H1 (cell line): ENCODE results near the gene TOP3B. TPM values are rescaled to one million over a fixed set of nuclear protein-coding genes. Genes with fewer than 3 reads are reported as not detected.

Experiments used
- CTCF ChIA-PET: fragments of 300-600 bp; sonication (Branson Sonifier 250); formaldehyde crosslinking; loops from one replicate; lab custom pipeline; 2021; ENCODE audit not compliant: partially characterized antibody; lab: Charles Lee
- POLR2A ChIA-PET: fragments of 300-600 bp; sonication (Branson Sonifier 250); formaldehyde crosslinking; loops from one replicate; lab custom pipeline; 2021; ENCODE audit warnings: inconsistent platforms; ENCODE audit not compliant: partially characterized antibody; lab: Charles Lee
- DNase-seq, 2 experiments: peaks; one replicate each; pipeline versions ENCODE4 v3.0.0 to v3.0.0-alpha.2; 2010 to 2022; ENCODE audit warnings: low spot score in 2 of 2, low read depth in 1 of 2, mixed read lengths in 1 of 2
- FAIRE-seq: peaks from 2 replicates; lab custom pipeline; 2011; peaks lifted over from hg19 to GRCh38; lab: Jason Lieb, UNC
- H2AFZ ChIP-seq: 2 replicates; pipeline ENCODE4 v1.8.1; 2012; ENCODE audit warnings: low read length, inconsistent platforms
- H2AK5ac ChIP-seq: 2 replicates; pipeline ENCODE4 v1.6.1; 2013; ENCODE audit warnings: low read depth, low read length
- H2BK120ac ChIP-seq: replicated peaks from 2 replicates; pipeline ENCODE3; 2013; ENCODE audit warnings: low read depth, low read length, inconsistent platforms
- H2BK12ac ChIP-seq: 2 replicates; pipeline ENCODE4 v1.6.1; 2013; ENCODE audit warnings: low read depth, low read length
- H2BK15ac ChIP-seq: 2 replicates; pipeline ENCODE4 v1.6.1; 2013; ENCODE audit warnings: low read length
- H2BK20ac ChIP-seq: 2 replicates; pipeline ENCODE4 v1.6.1; 2013; ENCODE audit warnings: low read length
- H2BK5ac ChIP-seq: 2 replicates; pipeline ENCODE4 v1.6.1; 2013; ENCODE audit warnings: low read depth, low read length
- H3K14ac ChIP-seq: 2 replicates; pipeline ENCODE4 v1.6.1; 2013; ENCODE audit warnings: inconsistent platforms; ENCODE audit not compliant: insufficient read length
- H3K18ac ChIP-seq: 2 replicates; pipeline ENCODE4 v1.6.1; 2013; ENCODE audit warnings: low read length; ENCODE audit errors: extremely low read depth
- H3K23ac ChIP-seq: 2 replicates; pipeline ENCODE4 v1.6.1; 2013; ENCODE audit warnings: inconsistent platforms; ENCODE audit not compliant: insufficient read length
- H3K23me2 ChIP-seq: 2 replicates; pipeline ENCODE4 v1.6.1; 2013; ENCODE audit warnings: low read depth, low read length
- H3K27ac ChIP-seq: 2 replicates; pipeline ENCODE4 v1.6.1; 2011; ENCODE audit warnings: low read depth, low read length, inconsistent platforms
- H3K27me3 ChIP-seq, 4 experiments: replicated peaks in 1 of 4; 1 replicate in 1 of 4; 2 replicates in 3 of 4; pipeline versions ENCODE4 v1.6.1 to v1.8.1; 2011 to 2013; ENCODE audit warnings: low read length in 3 of 4, mild to moderate bottlenecking in 3 of 4, inconsistent platforms in 2 of 4, mixed read lengths in 2 of 4, moderate library complexity in 1 of 4; ENCODE audit not compliant: control insufficient read depth in 3 of 4, insufficient read depth in 3 of 4; ENCODE audit errors: extremely low read depth in 1 of 4
- H3K36me3 ChIP-seq, 4 experiments: 2 replicates each; pipeline versions ENCODE4 v1.6.1 to v1.8.1; 2011 to 2013; ENCODE audit warnings: mild to moderate bottlenecking in 4 of 4, low read length in 3 of 4, moderate library complexity in 2 of 4, control low read depth in 1 of 4, inconsistent platforms in 1 of 4; ENCODE audit not compliant: insufficient read depth in 4 of 4, control insufficient read depth in 2 of 4
- H3K4ac ChIP-seq: replicated peaks from 2 replicates; pipeline ENCODE3; 2013; ENCODE audit warnings: low read length, low read depth, mixed read lengths, inconsistent platforms; ENCODE audit not compliant: insufficient read length
- H3K4me1 ChIP-seq, 4 experiments: replicated peaks in 1 of 4; 1 replicate in 1 of 4; 2 replicates in 3 of 4; pipeline versions ENCODE4 v1.6.1 to v1.8.1; 2011 to 2013; ENCODE audit warnings: low read length in 3 of 4, inconsistent platforms in 2 of 4, mixed read lengths in 1 of 4; ENCODE audit not compliant: insufficient read depth in 4 of 4, control insufficient read depth in 3 of 4
- H3K4me2 ChIP-seq, 2 experiments: 2 replicates each; pipeline versions ENCODE4 v1.6.1 to v1.8.1; 2011 to 2013; ENCODE audit warnings: low read depth in 2 of 2, low read length in 2 of 2, control low read depth in 1 of 2, inconsistent platforms in 1 of 2, mild to moderate bottlenecking in 1 of 2; ENCODE audit not compliant: insufficient read depth in 1 of 2
- H3K4me3 ChIP-seq, 4 experiments: fragments of 200-600, 300-600 bp in 1 of 4; sonication (generic), shearing (Covaris generic), sonication (Bioruptor Twin) in 1 of 4; 2 replicates each; pipeline versions ENCODE4 v1.5.1 to v1.8.1; 2011 to 2016; ENCODE audit warnings: low read length in 4 of 4, low read depth in 3 of 4, control low read depth in 2 of 4, inconsistent platforms in 2 of 4, mild to moderate bottlenecking in 2 of 4, mixed read lengths in 1 of 4, moderate library complexity in 1 of 4; ENCODE audit not compliant: insufficient read depth in 2 of 4; ENCODE audit errors: extremely low read depth in 1 of 4
- H3K56ac ChIP-seq: replicated peaks from 2 replicates; pipeline ENCODE3; 2013; ENCODE audit warnings: low read depth, mild to moderate bottlenecking, mixed read lengths, low read length, inconsistent platforms; ENCODE audit not compliant: insufficient read length
- H3K79me1 ChIP-seq: 2 replicates; pipeline ENCODE4 v1.6.1; 2013; ENCODE audit warnings: low read depth, low read length, control low read depth
- H3K79me2 ChIP-seq, 2 experiments: 2 replicates each; pipeline versions ENCODE4 v1.6.1 to v1.8.1; 2012 to 2013; ENCODE audit warnings: low read length in 2 of 2, mild to moderate bottlenecking in 2 of 2, inconsistent platforms in 1 of 2; ENCODE audit not compliant: insufficient read depth in 2 of 2, control insufficient read depth in 1 of 2
- H3K9ac ChIP-seq, 4 experiments: replicated peaks in 1 of 4; 1 replicate in 1 of 4; 2 replicates in 3 of 4; pipeline versions ENCODE4 v1.6.1 to v1.8.1; 2011 to 2013; ENCODE audit warnings: low read depth in 3 of 4, low read length in 3 of 4, control low read depth in 2 of 4, mild to moderate bottlenecking in 2 of 4, moderate library complexity in 2 of 4, inconsistent platforms in 1 of 4; ENCODE audit errors: extremely low read depth in 1 of 4
- H3K9me3 ChIP-seq, 2 experiments: 2 replicates each; pipeline versions ENCODE4 v1.6.1 to v1.8.1; 2012 to 2013; ENCODE audit warnings: mild to moderate bottlenecking in 2 of 2, moderate library complexity in 2 of 2, control low read depth in 1 of 2, inconsistent platforms in 1 of 2, low read depth in 1 of 2, low read length in 1 of 2, mixed read lengths in 1 of 2; ENCODE audit not compliant: insufficient read depth in 2 of 2
- H4K20me1 ChIP-seq, 2 experiments: replicated peaks in 1 of 2; 2 replicates each; pipeline versions ENCODE3 to v1.8.1; 2011 to 2013; ENCODE audit warnings: inconsistent platforms in 2 of 2, low read length in 2 of 2, mild to moderate bottlenecking in 1 of 2; ENCODE audit not compliant: insufficient read depth in 2 of 2, control insufficient read depth in 1 of 2
- H4K5ac ChIP-seq: 2 replicates; pipeline ENCODE4 v1.6.1; 2013; ENCODE audit warnings: low read length, low read depth, mixed read lengths, inconsistent platforms; ENCODE audit not compliant: insufficient read length
- H4K8ac ChIP-seq: 2 replicates; pipeline ENCODE4 v1.8.0; 2013; ENCODE audit warnings: mild to moderate bottlenecking, moderate library complexity, low read length, inconsistent platforms; ENCODE audit not compliant: insufficient read depth; ENCODE audit errors: extremely low read depth
- H4K91ac ChIP-seq: replicated peaks from 2 replicates; pipeline ENCODE3; 2013; ENCODE audit warnings: low read length, mixed read lengths, inconsistent platforms; ENCODE audit not compliant: insufficient read length
- RNF2 ChIP-seq: fragments of 200-900, 300-1000 bp; sonication (generic); IDR thresholded peaks from 2 replicates; pipeline ENCODE4 v1.7.1; 2016; ENCODE audit warnings: borderline replicate concordance, low read depth, mild to moderate bottlenecking, antibody characterized with exemption, low read length; ENCODE audit not compliant: poor library complexity, severe bottlenecking; ENCODE audit errors: missing control alignments
- WGBS, 2 experiments: shearing (Covaris generic) in 1 of 2; methylation state at CpG; one replicate each; pipeline versions ENCODE4 v1.1.6 to v1.1.7; 2013 to 2015; ENCODE audit warnings: low lambda C conversion rate in 2 of 2, mixed read lengths in 2 of 2, inconsistent platforms in 1 of 2, low coverage in 1 of 2, missing lambda C conversion rate in 1 of 2; ENCODE audit not compliant: insufficient replicate concordance in 2 of 2, insufficient coverage in 1 of 2, insufficient read length in 1 of 2; ENCODE audit errors: extremely low coverage in 1 of 2, missing lambda C conversion rate in 1 of 2; 5-methylcytosine and 5-hydroxymethylcytosine counted together
- polyA plus RNA-seq, 7 experiments: library from polyadenylated mRNA; depleted of rRNA in 3 of 7; stranded (reverse) in 5 of 7; unstranded in 2 of 7; fragments of >200 nt in 5 of 7; fragments of 200-250 nt in 2 of 7; gene quantifications; 1 replicate in 5 of 7; 2 replicates in 1 of 7; 4 replicates in 1 of 7; pipeline versions ENCODE4 v1.2.1 to v1.2.3, GENCODE V29; 2011 to 2013; ENCODE audit warnings: missing spikeins in 2 of 7, mixed read lengths in 2 of 7
- total RNA-seq: library from RNA; stranded (reverse); fragmentation: NEBNext Ultra II Directional; extraction: Animal tissue kit (Norgen Biotek cat#: 25700); gene quantifications from 2 replicates; pipeline ENCODE4 v1.2.1, GENCODE V29; 2021
- TF ChIP-seq, protein P1 (sequence below): IDR thresholded peaks from 2 replicates; pipeline ENCODE4 v1.6.1; 2012; ENCODE audit warnings: inconsistent platforms

The TOP3B gene
- total and polyA plus RNA-seq, 2 of the 8 experiments (the other 6 are each of a cell fraction or from before 2014, with no cell fraction given) = 30.4 to 52.8 TPM

GRCh38 chr22:21946262-21946925 lies 36.2 kb downstream of the TOP3B start:
- DNase-seq = no peak
- Histone ChIP-seq H3K9me3 (no peaks in the 10 kb centered on the region), H4K20me1 (peaks cover 2 to 8% of the 10 kb centered on the region in 2 experiments), H4K91ac (no peak overlapping the region), H3K4me2 (no peak overlapping the region), H3K79me2 (no peaks in the 10 kb centered on the region), H3K4me3 (no peak overlapping the region), H2AFZ (no peak overlapping the region), H3K9ac (no peak overlapping the region), H2BK15ac (peak overlapping the region; percentile 95; the same call in 1 of the 2 replicates), H4K5ac (no peak overlapping the region), H3K36me3 (no peaks in the 10 kb centered on the region), H2BK5ac (no peak overlapping the region), H4K8ac (no peak overlapping the region; the same call in 1 of the 2 replicates), H3K56ac (no peak overlapping the region), H3K4me1 (peaks cover 0 to 11% (median 6%) of the 10 kb centered on the region in 4 experiments; a peak in 5 of 7 replicates), H3K27me3 (peaks cover 0 to 6% (median 2%) of the 10 kb centered on the region in 4 experiments; a peak in 2 of 7 replicates), H3K4ac (no peak overlapping the region), H2BK20ac (no peak overlapping the region), H3K14ac (no peak overlapping the region), H2BK12ac (no peak overlapping the region), H3K79me1 (no peaks in the 10 kb centered on the region; the same call in 1 of the 2 replicates), H2AK5ac (no peak overlapping the region), H3K27ac (no peak overlapping the region), H2BK120ac (no peak overlapping the region), H3K23me2 (no peaks in the 10 kb centered on the region), H3K23ac (no peak overlapping the region), H3K18ac (no peak overlapping the region)
- WGBS, 2 experiments = 88% methylated on average over 10 of the region's 12 CpGs; no CpG with 5 or more reads in 1 of the 2 experiments
- POLR2A ChIA-PET = no interaction called here
- FAIRE-seq = no peak
- CTCF ChIA-PET = interaction anchor here (0.6 to 8.0 kb wide), 10 partner anchors 8 to 1558 kb away, joined by 3 to 60 read pairs (median 4); no protein-coding TSS in a partner anchor
- TF ChIP-seq RNF2 = no peak
- TF ChIP-seq, protein P1, sequence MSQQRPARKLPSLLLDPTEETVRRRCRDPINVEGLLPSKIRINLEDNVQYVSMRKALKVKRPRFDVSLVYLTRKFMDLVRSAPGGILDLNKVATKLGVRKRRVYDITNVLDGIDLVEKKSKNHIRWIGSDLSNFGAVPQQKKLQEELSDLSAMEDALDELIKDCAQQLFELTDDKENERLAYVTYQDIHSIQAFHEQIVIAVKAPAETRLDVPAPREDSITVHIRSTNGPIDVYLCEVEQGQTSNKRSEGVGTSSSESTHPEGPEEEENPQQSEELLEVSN = no peak
